Measurements from ENCODE around the gene BCL11B.

Gene BCL11B

DNA sequence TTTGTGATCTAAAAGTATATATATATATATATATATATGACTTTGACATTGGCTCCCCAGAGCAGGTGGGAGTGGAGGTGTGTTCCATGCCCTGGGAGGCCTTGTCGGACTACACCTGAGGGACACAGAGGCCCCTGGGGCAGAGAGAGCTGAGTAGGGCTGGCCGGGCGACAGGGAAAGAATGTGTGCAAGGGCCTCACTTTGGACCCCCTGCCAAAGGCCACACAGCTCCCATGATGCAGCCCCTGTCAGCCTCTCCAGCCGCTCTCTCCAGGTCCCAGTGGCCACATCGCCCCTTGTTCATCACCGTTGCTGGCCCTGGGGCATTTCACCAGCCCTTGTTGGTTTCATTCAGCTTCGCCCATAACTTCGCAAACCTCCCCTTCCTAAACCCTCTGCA is 123.9 kb downstream of the BCL11B start:
- TF ChIP-seq, protein P1, sequence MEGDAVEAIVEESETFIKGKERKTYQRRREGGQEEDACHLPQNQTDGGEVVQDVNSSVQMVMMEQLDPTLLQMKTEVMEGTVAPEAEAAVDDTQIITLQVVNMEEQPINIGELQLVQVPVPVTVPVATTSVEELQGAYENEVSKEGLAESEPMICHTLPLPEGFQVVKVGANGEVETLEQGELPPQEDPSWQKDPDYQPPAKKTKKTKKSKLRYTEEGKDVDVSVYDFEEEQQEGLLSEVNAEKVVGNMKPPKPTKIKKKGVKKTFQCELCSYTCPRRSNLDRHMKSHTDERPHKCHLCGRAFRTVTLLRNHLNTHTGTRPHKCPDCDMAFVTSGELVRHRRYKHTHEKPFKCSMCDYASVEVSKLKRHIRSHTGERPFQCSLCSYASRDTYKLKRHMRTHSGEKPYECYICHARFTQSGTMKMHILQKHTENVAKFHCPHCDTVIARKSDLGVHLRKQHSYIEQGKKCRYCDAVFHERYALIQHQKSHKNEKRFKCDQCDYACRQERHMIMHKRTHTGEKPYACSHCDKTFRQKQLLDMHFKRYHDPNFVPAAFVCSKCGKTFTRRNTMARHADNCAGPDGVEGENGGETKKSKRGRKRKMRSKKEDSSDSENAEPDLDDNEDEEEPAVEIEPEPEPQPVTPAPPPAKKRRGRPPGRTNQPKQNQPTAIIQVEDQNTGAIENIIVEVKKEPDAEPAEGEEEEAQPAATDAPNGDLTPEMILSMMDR (IDR thresholded peaks at IDR 0.05; ENCODE audit: insufficient read depth, low read depth, low read length, missing control alignments), result no peak
- no peak for DNase-seq (ENCODE audit: low read depth)
- H3K4me3 ChIP-seq (ENCODE audit: low read depth, low read length), result no peak overlapping the region

DNA sequence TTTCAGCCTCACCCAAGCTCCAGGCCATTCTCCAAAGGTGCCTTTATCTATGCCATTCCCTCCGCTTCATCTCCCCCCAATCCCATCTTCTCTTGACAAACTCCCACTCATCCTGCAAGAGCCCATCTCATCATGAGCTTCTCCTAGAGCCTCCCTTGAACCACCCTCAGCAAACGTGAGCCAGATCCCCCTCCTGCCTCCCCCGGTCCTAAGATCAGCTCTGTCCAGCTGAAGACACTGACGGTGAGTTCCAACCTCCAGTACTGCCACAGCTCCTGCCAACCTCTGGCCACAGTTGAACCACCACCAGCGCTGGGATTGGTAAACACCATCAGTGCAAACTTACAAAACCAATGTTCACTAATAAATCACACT is 124.6 kb downstream of the BCL11B start:
- H3K4me3 ChIP-seq (ENCODE audit: low read depth, low read length), result no peak overlapping the region
- DNase-seq (ENCODE audit: low read depth), result no peak
- TF ChIP-seq, protein P1 (IDR thresholded peaks at IDR 0.05; ENCODE audit: insufficient read depth, low read depth, low read length, missing control alignments), result no peak

GRCh38 chr14:99146616-99147365 is 125.2 kb downstream of the BCL11B start:
- no peak for DNase-seq (ENCODE audit: low read depth)
- TF ChIP-seq, protein P1 (IDR thresholded peaks at IDR 0.05; ENCODE audit: insufficient read depth, low read depth, low read length, missing control alignments), result no peak

GRCh38 chr14:99145307-99145706 is 126.7 kb downstream of the BCL11B start:
- no peak overlapping the region for H3K4me3 ChIP-seq (ENCODE audit: low read depth, low read length)
- no peak for DNase-seq (ENCODE audit: low read depth)
- TF ChIP-seq, protein P1 (IDR thresholded peaks at IDR 0.05; ENCODE audit: insufficient read depth, low read depth, low read length, missing control alignments), result no peak

More at GRCh38 chr14:99146616-99147365, 125.2 kb downstream of the BCL11B start:
- H3K4me3 ChIP-seq (ENCODE audit: low read depth, low read length), result no peak overlapping the region

DNA sequence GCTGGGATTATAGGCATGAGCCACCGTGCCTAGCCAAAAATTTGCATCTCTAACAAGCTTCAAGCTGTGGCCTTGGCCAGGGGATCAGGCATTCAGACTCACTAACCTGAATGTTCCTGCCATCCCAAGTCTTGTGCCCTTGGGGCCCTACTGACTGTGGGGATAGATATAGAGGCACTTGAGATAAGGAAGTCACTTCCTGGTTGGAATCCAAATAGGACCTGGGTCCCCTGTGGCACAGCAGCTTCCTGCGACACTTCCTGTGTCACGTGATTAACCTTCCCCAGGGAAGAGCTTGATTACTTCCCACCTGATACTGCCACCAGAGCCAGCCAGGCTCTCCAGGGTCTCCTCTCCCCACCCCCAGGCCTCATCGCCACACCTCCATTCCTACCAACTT is 128.2 kb downstream of the BCL11B start:
- no peak overlapping the region for H3K4me3 ChIP-seq (ENCODE audit: low read depth, low read length)
- TF ChIP-seq, protein P1 (IDR thresholded peaks at IDR 0.05; ENCODE audit: insufficient read depth, low read depth, low read length, missing control alignments), result no peak
- no peak for DNase-seq (ENCODE audit: low read depth)

DNA sequence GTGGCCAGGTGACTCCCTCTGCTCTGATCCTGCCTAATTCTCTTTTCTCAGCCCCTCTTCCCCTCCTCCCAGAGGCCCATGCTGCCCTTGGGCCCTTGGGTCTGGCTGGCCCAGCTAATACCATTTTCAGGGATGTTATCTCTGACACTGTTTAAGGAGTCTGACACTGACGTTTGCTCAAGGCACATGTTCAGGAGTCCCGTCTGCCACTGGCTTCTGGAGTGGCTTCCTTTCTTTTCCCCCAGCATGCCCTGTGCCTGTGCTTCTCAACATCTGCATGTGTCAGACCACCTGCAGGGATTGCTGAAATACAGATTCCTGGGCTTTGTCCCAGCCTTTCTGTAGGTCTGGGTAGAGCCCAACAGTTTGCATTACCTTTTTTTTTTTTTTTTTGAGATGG is 128.9 kb downstream of the BCL11B start:
- no peak for DNase-seq (ENCODE audit: low read depth)
- TF ChIP-seq, protein P1 (IDR thresholded peaks at IDR 0.05; ENCODE audit: insufficient read depth, low read depth, low read length, missing control alignments), result no peak
- no peak overlapping the region for H3K4me3 ChIP-seq (ENCODE audit: low read depth, low read length)

GRCh38 chr14:99141236-99141635 is 130.8 kb downstream of the BCL11B start:
- TF ChIP-seq, protein P1 (IDR thresholded peaks at IDR 0.05; ENCODE audit: insufficient read depth, low read depth, low read length, missing control alignments), result no peak
- no peak overlapping the region for H3K4me3 ChIP-seq (ENCODE audit: low read depth, low read length)
- no peak for DNase-seq (ENCODE audit: low read depth)
